Glomerular visceral epithelial cell (primary cell): ENCODE results near the gene FAM20A.

ENCODE experiments used
- DNase-seq: peaks from one replicate; pipeline ENCODE4 v3.0.0-alpha.2; 2016; ENCODE audit errors: extremely low spot score

Gene FAM20A

DNA sequence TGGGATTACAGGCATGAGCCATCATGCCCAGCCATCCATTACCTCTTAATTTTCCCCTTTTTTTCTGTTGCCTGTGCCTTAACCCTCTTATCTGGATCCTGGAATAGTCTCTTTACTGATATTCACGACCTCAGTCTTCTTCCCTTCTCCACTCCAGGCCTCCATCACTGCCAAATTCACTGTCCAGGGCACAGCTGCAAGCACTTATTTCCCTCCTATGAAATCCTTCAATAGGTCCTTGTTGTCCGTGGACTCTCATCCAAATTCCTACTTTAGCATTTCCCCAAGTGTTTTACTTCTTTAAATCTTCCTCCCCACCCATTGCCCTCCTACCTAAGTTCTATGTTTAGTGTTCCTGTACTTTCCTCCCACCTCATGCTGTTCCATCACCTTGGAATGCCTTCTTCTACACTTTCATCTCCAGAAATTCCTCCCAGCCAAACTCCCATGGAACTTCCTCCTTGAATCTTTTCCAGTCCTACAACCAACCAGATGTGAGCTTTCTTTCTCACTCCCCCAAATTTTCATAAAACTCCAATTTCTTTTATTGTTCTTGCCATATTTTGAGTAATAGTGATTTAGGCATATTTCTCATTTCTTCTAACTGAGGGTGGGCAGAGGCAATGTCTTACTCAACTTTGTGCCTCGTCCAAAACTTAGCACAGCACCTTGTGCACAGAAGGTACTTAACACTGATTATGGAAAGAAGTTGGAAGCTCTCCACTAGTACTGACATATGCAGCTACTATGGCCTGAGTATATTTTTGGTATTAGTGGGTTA lies 35.3 kb downstream of the FAM20A start:
- no peak for DNase-seq

- no peak for DNase-seq
Measured at GRCh38 chr17:68564415-68565111, 36.6 kb downstream of the FAM20A start.

DNA sequence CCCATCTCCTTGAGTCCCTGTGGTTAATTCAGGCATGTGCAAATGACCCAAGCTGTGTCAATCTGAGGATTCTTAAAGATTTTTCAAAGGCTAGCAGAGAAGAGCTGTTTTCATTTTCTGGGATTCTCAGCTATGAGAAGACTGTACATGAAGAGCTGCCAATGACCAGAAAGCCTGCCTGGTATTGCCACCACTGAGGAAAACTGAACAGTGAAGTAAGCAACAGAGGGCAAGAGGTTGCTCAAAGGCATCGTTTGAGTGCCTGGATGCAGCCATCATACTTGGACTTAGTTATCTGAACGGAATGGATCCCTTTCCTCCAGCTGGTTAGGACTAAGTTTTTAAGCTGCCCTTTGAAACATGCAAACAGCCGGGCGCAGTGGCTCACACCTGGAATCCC lies 38.4 kb downstream of the FAM20A start:
- DNase-seq: no peak

DNA sequence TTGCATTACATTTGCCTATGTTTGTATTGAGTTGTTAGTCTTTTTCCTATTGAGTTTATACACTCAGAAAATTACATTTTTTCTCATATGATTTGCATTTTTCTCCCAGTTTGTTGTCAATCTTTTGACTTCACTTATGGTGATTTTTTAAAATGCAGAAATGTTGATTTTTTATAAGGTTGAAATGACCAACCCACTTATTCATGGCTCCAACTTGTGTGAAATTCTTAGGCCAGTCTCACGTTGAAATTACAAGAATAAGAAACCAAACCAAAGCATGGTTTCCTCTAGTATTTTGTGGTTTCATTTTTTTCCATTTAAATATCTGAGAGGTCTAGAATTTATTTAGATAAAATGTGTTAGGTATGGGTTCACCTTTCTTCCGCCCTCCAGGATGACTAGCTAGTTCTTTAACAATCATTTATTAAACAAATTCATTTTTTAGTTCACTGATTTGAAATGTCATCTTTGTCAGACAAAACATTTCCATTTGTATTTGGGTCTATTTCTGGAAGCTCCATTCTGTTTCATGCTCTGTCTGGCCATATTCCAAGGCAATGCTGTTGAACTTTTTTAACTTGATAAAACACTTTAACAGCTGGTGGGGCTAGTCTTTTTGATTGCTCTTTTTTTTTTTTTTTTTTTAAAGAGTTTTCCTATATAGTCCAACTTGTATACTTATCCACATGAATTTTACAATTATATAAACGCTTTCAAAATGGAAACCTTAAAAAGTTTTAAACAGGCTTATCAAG lies 40.0 kb downstream of the FAM20A start:
- DNase-seq: no peak

DNA sequence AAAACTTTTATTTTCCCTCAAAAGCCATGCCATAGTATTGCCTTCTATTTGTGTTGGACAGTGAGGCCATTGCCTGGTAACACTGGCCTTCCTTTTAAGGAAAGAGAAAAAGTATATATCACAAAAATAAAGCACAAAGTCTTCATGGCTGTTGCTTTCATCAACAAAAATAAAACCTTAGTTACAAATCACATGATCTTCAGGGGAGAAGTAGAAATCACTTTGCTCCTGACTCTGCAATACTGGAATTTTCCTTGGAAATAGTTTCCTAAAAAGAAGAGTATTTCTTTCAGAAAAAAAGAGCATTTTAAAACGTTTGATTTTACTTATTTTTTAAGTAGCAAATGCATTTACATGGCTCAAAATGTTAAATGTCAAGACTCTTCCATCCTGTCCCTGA lies 41.9 kb downstream of the FAM20A start:
- DNase-seq: no peak

- no peak for DNase-seq
Measured at GRCh38 chr17:68556551-68556950, 44.6 kb downstream of the FAM20A start.

- no peak for DNase-seq
Measured at GRCh38 chr17:68544111-68544915, 56.9 kb downstream of the FAM20A start.

DNA sequence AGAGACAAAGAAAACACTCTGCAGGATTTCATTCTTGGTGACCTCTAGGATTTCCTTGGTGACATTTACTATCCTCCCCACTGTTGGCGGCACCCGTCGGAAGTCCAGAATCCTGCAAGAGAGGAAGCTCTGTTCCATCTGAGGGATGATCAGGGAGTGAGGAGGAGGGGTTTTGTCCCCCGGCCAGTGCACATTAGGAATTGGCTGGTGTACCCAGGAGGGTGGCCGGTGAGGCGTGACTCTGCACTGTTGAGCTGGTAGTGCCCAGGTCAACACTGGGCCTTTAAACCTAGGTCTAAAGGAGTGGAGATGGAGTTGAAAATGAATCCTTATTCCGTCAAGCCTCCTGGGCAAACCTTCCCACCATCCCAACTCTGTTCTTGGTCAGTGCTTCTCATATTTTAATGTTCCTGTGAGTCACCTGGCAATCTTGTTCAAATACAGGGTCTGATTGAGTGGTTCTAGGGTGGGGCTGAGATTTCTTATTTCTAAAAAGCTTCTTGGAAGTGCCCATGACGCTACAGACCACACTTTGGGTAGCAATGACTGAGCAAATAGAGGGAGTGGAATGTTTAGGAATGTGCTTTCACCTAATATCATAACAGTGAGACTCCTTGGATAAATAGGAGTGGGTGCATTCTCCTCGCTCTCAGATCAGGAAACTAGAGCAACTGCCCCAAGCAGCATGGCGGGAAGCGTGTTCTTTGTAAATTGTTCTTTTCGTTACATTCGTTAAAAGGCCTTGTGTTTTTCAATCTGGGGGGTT lies 58.3 kb downstream of the FAM20A start:
- no peak for DNase-seq

DNA sequence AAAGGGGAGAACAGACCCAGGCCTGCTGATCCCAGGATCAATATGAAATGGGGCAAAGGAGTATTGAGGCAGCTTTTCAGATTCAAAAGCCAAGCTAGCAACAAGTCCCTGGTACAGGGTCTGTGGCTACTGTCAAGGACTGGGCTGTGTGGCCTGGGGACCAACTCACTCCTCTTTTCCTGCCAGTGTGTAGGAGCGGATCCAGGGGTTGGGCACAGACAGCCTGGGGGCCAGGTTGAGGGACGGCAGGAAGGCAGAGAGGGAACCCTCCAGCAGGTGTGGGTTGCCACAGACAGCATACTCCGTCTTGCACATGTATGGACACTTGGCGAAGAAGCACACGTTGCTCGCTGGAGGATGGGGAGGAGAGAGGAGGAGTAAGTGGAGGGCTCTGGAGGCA lies 59.4 kb downstream of the FAM20A start:
- no peak for DNase-seq

DNA sequence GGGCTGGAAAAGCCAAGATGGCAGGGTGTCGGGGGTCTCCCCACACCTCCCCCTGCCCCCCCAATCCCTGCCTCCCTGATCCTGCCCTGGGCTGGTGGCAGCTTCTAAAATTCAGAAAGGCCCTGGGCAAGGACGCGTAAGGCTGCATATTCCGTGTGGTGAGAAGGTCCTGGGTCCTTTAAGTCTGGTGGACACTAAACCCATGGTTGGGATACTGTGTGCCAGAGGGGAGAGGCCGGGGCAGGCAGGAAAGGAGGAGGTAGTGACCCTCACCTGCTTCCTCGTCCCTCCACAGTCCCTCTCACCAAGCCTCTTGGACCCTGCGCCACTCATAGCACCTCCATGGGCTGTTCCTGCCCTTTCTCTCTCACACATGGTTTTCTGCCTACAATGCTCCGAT lies 60.2 kb downstream of the FAM20A start:
- DNase-seq: no peak

- DNase-seq: no peak
Measured at GRCh38 chr17:68539548-68540467, 61.4 kb downstream of the FAM20A start.

- DNase-seq: no peak
Measured at GRCh38 chr17:68535922-68536321, 65.2 kb downstream of the FAM20A start.

- no peak for DNase-seq
Measured at GRCh38 chr17:68534695-68535088, 66.5 kb downstream of the FAM20A start.

DNA sequence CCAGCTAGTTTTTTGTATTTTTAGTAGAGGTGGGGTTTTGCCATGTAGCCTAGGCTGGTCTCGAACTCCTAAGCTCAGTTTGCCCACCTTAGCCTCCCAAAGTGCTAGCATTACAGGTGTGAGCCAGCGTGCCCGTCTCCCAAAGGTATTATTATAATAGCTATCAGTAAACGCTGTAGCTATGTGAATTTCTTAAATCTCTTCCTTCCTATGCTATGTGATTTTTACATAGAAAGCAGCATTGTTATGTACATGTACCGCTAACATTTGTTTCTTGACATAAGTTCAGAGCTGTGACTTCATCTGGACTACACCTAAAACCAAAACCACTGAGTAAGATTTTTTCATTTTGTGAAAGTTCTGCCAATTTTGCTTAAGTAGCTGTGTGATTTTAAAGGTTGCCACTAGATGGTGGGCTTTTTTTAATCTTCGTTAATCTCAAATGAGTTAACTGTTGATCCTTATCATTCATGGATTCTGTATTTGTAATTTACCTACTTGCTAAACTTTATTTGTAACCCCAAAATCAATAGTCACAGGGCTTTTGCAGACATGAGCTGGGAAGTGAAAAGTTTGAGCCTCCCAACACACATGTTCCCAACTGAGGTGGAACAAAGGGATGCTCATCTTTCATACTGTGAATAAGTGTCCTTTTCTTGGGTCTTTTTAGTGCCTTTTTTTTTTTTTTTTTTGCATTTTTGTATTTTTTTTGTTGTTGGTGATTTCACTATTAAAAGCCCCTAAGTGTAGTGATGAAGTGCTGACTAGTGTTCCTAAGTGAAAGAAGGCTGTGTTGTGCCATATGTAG lies 67.1 kb downstream of the FAM20A start:
- no peak for DNase-seq

DNA sequence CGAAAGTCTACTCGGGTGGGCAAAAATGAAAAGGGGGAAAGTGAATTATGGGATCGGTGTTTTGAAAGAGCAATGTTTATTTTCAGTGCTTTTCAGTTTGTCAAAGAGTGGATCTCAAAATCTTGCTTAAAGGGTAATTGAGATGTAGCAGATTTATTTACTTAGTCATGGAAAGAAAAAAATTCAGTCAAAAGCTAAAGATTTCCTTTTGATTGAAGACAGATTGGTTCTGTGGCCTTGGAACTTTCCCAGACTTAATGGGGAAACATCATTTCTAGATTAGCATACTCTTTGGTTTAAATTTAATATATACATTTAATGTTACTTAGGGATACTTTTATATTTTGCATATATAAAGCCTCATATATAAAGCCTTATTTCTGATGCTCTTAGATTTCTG lies 68.3 kb downstream of the FAM20A start:
- no peak for DNase-seq

DNA sequence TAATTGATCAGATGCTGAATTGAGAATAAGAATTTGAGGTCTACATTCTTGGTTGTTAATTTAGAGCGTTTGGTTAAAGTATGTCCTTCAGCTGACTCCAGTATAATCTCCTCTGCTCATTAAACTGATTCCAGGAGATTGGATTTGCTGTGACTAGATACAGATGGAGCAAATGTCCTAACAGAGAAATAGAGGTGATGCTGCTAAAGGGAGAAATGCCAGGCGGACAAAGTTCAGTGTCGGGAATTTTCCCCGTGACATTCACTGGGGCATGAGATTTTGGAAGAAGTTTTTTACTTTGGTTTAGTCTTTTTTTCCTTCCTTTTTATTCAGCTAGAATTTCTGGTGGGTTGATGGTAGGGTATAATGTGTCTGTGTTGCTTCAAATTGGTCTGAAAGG lies 69.9 kb downstream of the FAM20A start:
- no peak for DNase-seq

DNA sequence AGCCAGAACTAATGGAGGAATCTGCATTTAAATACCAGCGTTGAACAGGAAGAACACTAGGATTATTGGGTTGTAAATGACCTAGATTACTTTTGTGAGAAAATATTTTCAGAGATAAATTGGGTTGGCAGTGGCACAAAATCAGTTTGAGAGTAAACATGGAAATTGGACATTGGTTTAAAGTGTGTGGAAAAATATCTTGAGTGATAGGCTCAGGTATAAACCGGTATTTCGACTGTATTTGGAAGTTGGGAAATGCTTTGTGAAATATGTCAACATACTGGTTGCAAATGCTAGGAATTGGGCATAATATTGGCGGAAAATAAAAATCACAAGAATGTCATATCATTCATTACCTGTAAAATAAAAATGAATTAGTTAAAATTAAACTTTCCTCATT lies 73.9 kb downstream of the FAM20A start:
- no peak for DNase-seq

- no peak for DNase-seq
Measured at GRCh38 chr17:68526548-68526947, 74.6 kb downstream of the FAM20A start.

DNA sequence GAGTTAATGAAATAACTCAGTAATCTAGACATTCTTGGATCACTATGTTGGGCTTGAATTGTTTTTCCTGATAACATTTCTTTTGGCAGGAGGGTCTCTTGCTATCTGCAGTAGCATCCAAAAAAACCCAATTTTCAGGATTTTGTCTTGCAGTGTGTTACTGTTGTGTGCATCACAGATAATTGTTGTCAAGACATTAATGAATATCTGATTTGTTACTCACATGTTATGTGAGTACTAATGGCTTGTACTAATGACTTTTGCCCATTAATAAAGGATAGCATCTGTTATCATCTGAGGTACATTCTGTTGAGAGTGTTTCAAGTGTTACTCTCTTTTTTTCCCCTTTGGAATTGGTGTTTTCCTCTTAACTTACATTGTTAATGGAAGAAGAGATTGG lies 78.9 kb downstream of the FAM20A start:
- no peak for DNase-seq
